Astrocyte (in vitro differentiated cells and primary cell): Measurements from ENCODE around the gene EARS2.

ENCODE experiments used
- EZH2 ChIP-seq: IDR thresholded peaks from 2 replicates; pipeline ENCODE4 v1.6.1; 2012; ENCODE audit warnings: mild to moderate bottlenecking, low read length, inconsistent platforms; ENCODE audit not compliant: insufficient read depth
- TF ChIP-seq, protein P1 (sequence below): IDR thresholded peaks from 2 replicates; pipeline ENCODE4 v1.5.1; 2011; ENCODE audit warnings: low read depth, mild to moderate bottlenecking, inconsistent platforms, low read length, moderate library complexity; ENCODE audit not compliant: insufficient read depth

DNA sequence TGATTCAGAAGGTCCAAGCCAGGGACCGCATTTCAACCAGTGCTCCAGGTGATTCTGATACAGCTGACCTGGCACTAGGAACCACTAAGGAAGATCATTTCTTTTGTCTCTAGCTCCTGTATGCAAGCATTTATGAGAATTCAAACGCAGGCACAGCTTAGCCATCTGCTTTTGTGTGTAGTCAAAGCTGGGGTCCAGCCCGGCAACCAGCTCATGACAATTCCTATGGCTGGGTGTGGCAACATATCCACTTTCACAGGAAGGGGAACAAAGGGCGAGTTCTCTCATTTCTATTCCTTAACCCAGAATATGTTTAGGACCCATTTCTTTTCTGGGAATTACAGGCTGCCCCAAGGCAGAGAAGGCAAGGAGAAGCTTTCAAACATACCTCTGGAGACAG, 76.9 kb downstream of the EARS2 start:
- TF ChIP-seq, protein P1, sequence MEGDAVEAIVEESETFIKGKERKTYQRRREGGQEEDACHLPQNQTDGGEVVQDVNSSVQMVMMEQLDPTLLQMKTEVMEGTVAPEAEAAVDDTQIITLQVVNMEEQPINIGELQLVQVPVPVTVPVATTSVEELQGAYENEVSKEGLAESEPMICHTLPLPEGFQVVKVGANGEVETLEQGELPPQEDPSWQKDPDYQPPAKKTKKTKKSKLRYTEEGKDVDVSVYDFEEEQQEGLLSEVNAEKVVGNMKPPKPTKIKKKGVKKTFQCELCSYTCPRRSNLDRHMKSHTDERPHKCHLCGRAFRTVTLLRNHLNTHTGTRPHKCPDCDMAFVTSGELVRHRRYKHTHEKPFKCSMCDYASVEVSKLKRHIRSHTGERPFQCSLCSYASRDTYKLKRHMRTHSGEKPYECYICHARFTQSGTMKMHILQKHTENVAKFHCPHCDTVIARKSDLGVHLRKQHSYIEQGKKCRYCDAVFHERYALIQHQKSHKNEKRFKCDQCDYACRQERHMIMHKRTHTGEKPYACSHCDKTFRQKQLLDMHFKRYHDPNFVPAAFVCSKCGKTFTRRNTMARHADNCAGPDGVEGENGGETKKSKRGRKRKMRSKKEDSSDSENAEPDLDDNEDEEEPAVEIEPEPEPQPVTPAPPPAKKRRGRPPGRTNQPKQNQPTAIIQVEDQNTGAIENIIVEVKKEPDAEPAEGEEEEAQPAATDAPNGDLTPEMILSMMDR, result no peak
- no peak for TF ChIP-seq EZH2
